OCI-LY1 (cell line): ENCODE measurements around the gene CCDC47.

Experiments
- H2AFZ ChIP-seq: fragments of 200-600 bp; sonication (generic), shearing (Covaris generic); 2 replicates; pipeline ENCODE4 v1.6.0; 2014; ENCODE audit warnings: antibody characterized with exemption, mild to moderate bottlenecking, low read length
- H3F3A ChIP-seq: fragments of 200-600 bp; sonication (generic), shearing (Covaris generic); 2 replicates; pipeline ENCODE4 v1.6.0; 2014; ENCODE audit warnings: mild to moderate bottlenecking, antibody characterized with exemption, low read length, moderate library complexity; ENCODE audit not compliant: insufficient read depth
- H3K27ac ChIP-seq: fragments of 200-600 bp; sonication (generic); 2 replicates; pipeline ENCODE4 v1.5.1; 2014; ENCODE audit warnings: low read length, mixed run types, mild to moderate bottlenecking, low read depth; ENCODE audit not compliant: poor library complexity, severe bottlenecking
- H3K27me3 ChIP-seq: fragments of 200-600 bp; sonication (generic); 2 replicates; pipeline ENCODE4 v1.6.0; 2014; ENCODE audit warnings: antibody characterized with exemption, mild to moderate bottlenecking, low read length, moderate library complexity; ENCODE audit not compliant: insufficient read depth
- H3K36me3 ChIP-seq: fragments of 200-600 bp; sonication (generic); 2 replicates; pipeline ENCODE4 v1.6.1; 2014; ENCODE audit warnings: mild to moderate bottlenecking, antibody characterized with exemption, low read length, moderate library complexity, mixed read lengths; ENCODE audit not compliant: insufficient read depth
- H3K4me1 ChIP-seq: fragments of 200-600 bp; sonication (generic); 2 replicates; pipeline ENCODE4 v1.5.1; 2014; ENCODE audit warnings: mild to moderate bottlenecking, low read length, moderate library complexity; ENCODE audit not compliant: insufficient read depth, severe bottlenecking
- H3K4me2 ChIP-seq: fragments of 200-600 bp; sonication (generic), shearing (Covaris generic); 2 replicates; pipeline ENCODE4 v1.6.1; 2014; ENCODE audit warnings: low read length
- H3K4me3 ChIP-seq: fragments of 200-600 bp; sonication (generic); 2 replicates; pipeline ENCODE4 v1.5.1; 2014; ENCODE audit warnings: low read length, low read depth, mild to moderate bottlenecking, mixed read lengths; ENCODE audit not compliant: poor library complexity, severe bottlenecking
- H3K79me2 ChIP-seq: fragments of 200-600 bp; shearing (Covaris generic); 2 replicates; pipeline ENCODE4 v1.6.1; 2016; ENCODE audit warnings: mixed run types, low read length, mixed read lengths; ENCODE audit not compliant: insufficient read depth
- H3K9ac ChIP-seq: fragments of 200-600 bp; sonication (generic), shearing (Covaris generic); 2 replicates; pipeline ENCODE4 v1.6.1; 2014; ENCODE audit warnings: mild to moderate bottlenecking, low read length, mixed read lengths
- H3K9me2 ChIP-seq: fragments of 200-600 bp; sonication (generic), shearing (Covaris generic); 2 replicates; pipeline ENCODE4 v1.6.1; 2014; ENCODE audit warnings: low read depth, mild to moderate bottlenecking, low read length, mixed read lengths
- H3K9me3 ChIP-seq: fragments of 200-600 bp; shearing (Covaris generic); 2 replicates; pipeline ENCODE4 v1.6.1; 2014; ENCODE audit warnings: low read length, mixed read lengths
- H4K20me1 ChIP-seq: fragments of 200-600 bp; sonication (generic), shearing (Covaris generic); 2 replicates; pipeline ENCODE4 v1.6.0; 2016; ENCODE audit warnings: mild to moderate bottlenecking, low read length; ENCODE audit not compliant: insufficient read depth
- CTCF ChIP-seq: fragments of 200-600 bp; sonication (generic), shearing (Covaris generic); IDR thresholded peaks from 2 replicates; pipeline ENCODE4 v1.5.1; 2017; ENCODE audit warnings: mild to moderate bottlenecking, antibody characterized with exemption, low read length, moderate library complexity, mixed read lengths
- EZH2 ChIP-seq: fragments of 200-600 bp; sonication (generic), shearing (Covaris generic); IDR thresholded peaks from 2 replicates; pipeline ENCODE4 v1.8.0; 2017; ENCODE audit warnings: borderline replicate concordance, mixed run types, mild to moderate bottlenecking, antibody characterized with exemption, low read length, moderate library complexity, mixed read lengths

Gene CCDC47

GRCh38 chr17:63774141-63774968, 958 bp upstream of the CCDC47 start, which contains the start of gene DDX42:
Gene DDX42 (plus strand): TSS chr17:63774170. CDS start chr17:63787050, 12,880 bp downstream.
- peak within 1 kb of the TSS; percentile 89 for H3K27ac ChIP-seq
- H3K9ac ChIP-seq = peak within 1 kb of the TSS; percentile 98
- no peaks in the 10 kb centered on the region for H3K27me3 ChIP-seq
- no peaks in the 10 kb centered on the region for H3K9me3 ChIP-seq
- H3F3A ChIP-seq = no peaks in the 10 kb centered on the region
- H3K4me3 ChIP-seq = peak within 1 kb of the TSS; percentile 92
- peaks cover 59% of the 10 kb centered on the region for H3K36me3 ChIP-seq
- no peak for TF ChIP-seq CTCF
- TF ChIP-seq EZH2 = no peak
- H3K4me1 ChIP-seq = peaks cover 24% of the 10 kb centered on the region
- peaks cover 89% of the 10 kb centered on the region for H3K79me2 ChIP-seq
- H3K4me2 ChIP-seq = peak within 1 kb of the TSS; percentile 97
- H3K9me2 ChIP-seq = no peaks in the 10 kb centered on the region
- H4K20me1 ChIP-seq = no peaks in the 10 kb centered on the region
- H2AFZ ChIP-seq = no peak within 1 kb of the TSS

DNA sequence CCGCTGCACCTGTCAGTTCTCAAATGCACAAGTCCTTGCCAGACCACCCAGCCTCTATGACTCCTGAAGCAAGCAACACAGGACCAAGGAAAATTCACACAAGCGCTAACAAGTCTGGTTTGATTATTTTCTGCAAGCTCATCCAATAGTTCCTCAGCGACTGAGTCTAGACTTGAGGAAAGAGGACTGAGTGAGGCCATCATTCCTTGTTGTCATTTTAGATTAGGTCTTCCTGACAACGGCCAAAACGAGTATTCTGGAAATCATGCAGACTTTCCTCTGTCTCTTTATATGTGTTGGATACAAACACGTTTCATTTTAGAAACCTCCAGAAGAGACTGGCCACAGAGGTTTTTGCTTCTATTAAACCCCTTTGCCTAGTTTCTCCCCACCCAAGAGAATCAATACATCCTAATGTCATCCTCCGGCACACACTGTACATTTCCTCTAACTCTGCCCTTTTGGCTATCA, 561 bp downstream of the CCDC47 start:
- H4K20me1 ChIP-seq = no peaks in the 10 kb centered on the region
- H3K9me3 ChIP-seq = no peaks in the 10 kb centered on the region
- H2AFZ ChIP-seq = no peak overlapping the region
- no peaks in the 10 kb centered on the region for H3F3A ChIP-seq
- no peaks in the 10 kb centered on the region for H3K9me2 ChIP-seq
- peaks cover 89% of the 10 kb centered on the region for H3K79me2 ChIP-seq
- no peaks in the 10 kb centered on the region for H3K27me3 ChIP-seq
- peak overlapping the region; percentile 92 for H3K4me3 ChIP-seq
- H3K4me1 ChIP-seq = peaks cover 24% of the 10 kb centered on the region
- peak overlapping the region; percentile 98 for H3K9ac ChIP-seq
- H3K4me2 ChIP-seq = peak overlapping the region; percentile 97
- H3K36me3 ChIP-seq = peaks cover 54% of the 10 kb centered on the region
- TF ChIP-seq EZH2 (no peak), CTCF (no peak)
- H3K27ac ChIP-seq = peak overlapping the region; percentile 89

DNA sequence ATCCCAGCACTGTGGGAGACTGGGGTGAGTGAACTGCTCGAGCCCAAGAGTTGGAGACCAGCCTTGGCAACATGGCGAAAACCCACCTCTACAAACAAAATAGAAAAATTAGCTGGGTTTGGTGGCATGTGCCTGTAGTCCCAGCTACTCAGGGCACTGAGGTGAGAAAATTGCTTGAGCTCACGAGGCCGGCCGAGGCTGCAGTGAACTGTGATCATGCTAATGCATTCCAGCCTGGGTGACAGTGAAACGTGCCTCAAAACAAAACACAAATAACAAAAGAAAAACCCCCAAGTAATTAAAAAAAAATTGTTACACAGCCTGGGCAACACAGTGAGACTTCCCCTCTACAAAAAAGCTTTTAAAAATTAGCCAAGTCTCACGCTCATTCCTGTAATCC, 5.0 kb downstream of the CCDC47 start:
- Histone ChIP-seq H3F3A (no peaks in the 10 kb centered on the region), H3K9ac (no peak overlapping the region), H2AFZ (no peak overlapping the region), H4K20me1 (0 out of 2 replicates have a peak, but pooled peaks cover 2% of the 10 kb centered on the region), H3K27me3 (no peaks in the 10 kb centered on the region), H3K9me3 (no peaks in the 10 kb centered on the region), H3K79me2 (peaks cover 76% of the 10 kb centered on the region), H3K36me3 (peaks cover 67% of the 10 kb centered on the region), H3K4me2 (no peak overlapping the region), H3K4me3 (no peak overlapping the region), H3K27ac (no peak overlapping the region), H3K9me2 (no peaks in the 10 kb centered on the region), H3K4me1 (peaks cover 9% of the 10 kb centered on the region)
- TF ChIP-seq CTCF (no peak), EZH2 (no peak)
